GF-D8 (cell line): ENCODE data around the gene CNIH3.

Experiments
- DNase-seq: peaks from one replicate; lab custom pipeline; 2025; lab: John Stamatoyannopoulos, UW

Gene CNIH3

GRCh38 chr1:224744521-224744920, 128.4 kb downstream of the CNIH3 start:
- DNase-seq, result no peak

GRCh38 chr1:224745394-224745793, 129.3 kb downstream of the CNIH3 start:
- DNase-seq, result no peak

GRCh38 chr1:224745924-224746323, 129.8 kb downstream of the CNIH3 start:
- no peak for DNase-seq

GRCh38 chr1:224747578-224747977, 131.5 kb downstream of the CNIH3 start:
- DNase-seq, result no peak

- DNase-seq, result no peak
These were observed 133.8 kb downstream of the CNIH3 start for GRCh38 chr1:224749916-224750315.

- DNase-seq, result no peak
These were observed 135.7 kb downstream of the CNIH3 start for GRCh38 chr1:224751624-224752311.

GRCh38 chr1:224753491-224753890, 137.4 kb downstream of the CNIH3 start:
- DNase-seq, result no peak

- DNase-seq, result no peak
These were observed 139.5 kb downstream of the CNIH3 start for GRCh38 chr1:224755586-224755985.

- no peak for DNase-seq
These were observed 141.4 kb downstream of the CNIH3 start for GRCh38 chr1:224757508-224757907.

GRCh38 chr1:224759135-224759534, 143.0 kb downstream of the CNIH3 start:
- DNase-seq, result no peak

- no peak for DNase-seq
These were observed 143.6 kb downstream of the CNIH3 start for GRCh38 chr1:224759681-224760091.

- DNase-seq, result no peak
These were observed 144.0 kb downstream of the CNIH3 start for GRCh38 chr1:224760163-224760562.

GRCh38 chr1:224761245-224761644, 145.1 kb downstream of the CNIH3 start:
- no peak for DNase-seq

GRCh38 chr1:224762046-224762445, 145.9 kb downstream of the CNIH3 start:
- no peak for DNase-seq

- DNase-seq, result no peak
These were observed 146.6 kb downstream of the CNIH3 start for GRCh38 chr1:224762701-224763100.

- DNase-seq, result no peak
These were observed 147.1 kb downstream of the CNIH3 start for GRCh38 chr1:224763126-224763775.

GRCh38 chr1:224766266-224766665, 150.1 kb downstream of the CNIH3 start:
- DNase-seq, result no peak

- DNase-seq, result no peak
These were observed 150.9 kb downstream of the CNIH3 start for GRCh38 chr1:224767031-224767430.

GRCh38 chr1:224767676-224768075, 151.6 kb downstream of the CNIH3 start:
- DNase-seq, result no peak

GRCh38 chr1:224768971-224769370, 152.9 kb downstream of the CNIH3 start:
- no peak for DNase-seq

GRCh38 chr1:224769452-224770335, 153.6 kb downstream of the CNIH3 start:
- no peak for DNase-seq

GRCh38 chr1:224770336-224770693, 154.2 kb downstream of the CNIH3 start:
- DNase-seq, result no peak

- DNase-seq, result no peak
These were observed 157.5 kb downstream of the CNIH3 start for GRCh38 chr1:224773646-224774045.
